Measurements from ENCODE around the gene PRKAG2.

The PRKAG2 gene

DNA sequence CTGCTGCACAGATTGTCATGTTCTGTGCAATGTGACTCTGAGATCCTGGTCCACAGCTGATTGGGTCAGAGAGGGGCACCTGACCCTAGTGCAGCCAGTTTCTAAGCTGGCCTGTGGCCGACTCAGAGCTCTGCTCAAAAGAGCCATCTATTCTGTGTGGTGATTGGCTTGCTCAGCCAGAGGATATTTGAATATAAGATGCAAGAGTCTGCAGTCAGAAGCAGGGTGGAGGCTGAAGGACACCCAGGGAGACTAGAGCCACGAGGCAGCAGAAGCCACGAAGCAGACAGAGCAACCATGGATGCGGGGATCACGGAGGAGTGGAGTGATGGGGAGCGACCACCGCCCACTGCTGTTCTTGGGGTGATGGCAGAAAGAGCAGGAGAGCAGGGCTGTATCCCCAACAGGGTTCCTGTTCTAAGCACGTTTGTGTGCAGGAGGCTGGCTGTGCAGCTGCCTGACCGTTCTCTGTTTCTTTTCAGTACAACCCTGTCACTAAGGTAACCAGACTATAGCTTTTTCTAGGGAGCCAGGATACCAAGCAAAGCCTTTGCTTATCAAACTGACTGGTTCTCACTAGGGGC is 337.7 kb downstream of the PRKAG2 start:
- TF ChIP-seq TEAD4 (IDR thresholded peaks at IDR 0.05), result no peak
- peak; percentile 91 for TF ChIP-seq MAX (IDR thresholded peaks at IDR 0.05)
- no peak for TF ChIP-seq TCF12 (IDR thresholded peaks at IDR 0.05; ENCODE audit: low read depth)
- TF ChIP-seq EP300 (IDR thresholded peaks at IDR 0.05; ENCODE audit: borderline replicate concordance), result no peak
- TF ChIP-seq, protein P1, sequence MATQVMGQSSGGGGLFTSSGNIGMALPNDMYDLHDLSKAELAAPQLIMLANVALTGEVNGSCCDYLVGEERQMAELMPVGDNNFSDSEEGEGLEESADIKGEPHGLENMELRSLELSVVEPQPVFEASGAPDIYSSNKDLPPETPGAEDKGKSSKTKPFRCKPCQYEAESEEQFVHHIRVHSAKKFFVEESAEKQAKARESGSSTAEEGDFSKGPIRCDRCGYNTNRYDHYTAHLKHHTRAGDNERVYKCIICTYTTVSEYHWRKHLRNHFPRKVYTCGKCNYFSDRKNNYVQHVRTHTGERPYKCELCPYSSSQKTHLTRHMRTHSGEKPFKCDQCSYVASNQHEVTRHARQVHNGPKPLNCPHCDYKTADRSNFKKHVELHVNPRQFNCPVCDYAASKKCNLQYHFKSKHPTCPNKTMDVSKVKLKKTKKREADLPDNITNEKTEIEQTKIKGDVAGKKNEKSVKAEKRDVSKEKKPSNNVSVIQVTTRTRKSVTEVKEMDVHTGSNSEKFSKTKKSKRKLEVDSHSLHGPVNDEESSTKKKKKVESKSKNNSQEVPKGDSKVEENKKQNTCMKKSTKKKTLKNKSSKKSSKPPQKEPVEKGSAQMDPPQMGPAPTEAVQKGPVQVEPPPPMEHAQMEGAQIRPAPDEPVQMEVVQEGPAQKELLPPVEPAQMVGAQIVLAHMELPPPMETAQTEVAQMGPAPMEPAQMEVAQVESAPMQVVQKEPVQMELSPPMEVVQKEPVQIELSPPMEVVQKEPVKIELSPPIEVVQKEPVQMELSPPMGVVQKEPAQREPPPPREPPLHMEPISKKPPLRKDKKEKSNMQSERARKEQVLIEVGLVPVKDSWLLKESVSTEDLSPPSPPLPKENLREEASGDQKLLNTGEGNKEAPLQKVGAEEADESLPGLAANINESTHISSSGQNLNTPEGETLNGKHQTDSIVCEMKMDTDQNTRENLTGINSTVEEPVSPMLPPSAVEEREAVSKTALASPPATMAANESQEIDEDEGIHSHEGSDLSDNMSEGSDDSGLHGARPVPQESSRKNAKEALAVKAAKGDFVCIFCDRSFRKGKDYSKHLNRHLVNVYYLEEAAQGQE (IDR thresholded peaks at IDR 0.05; ENCODE audit: low read depth), result no peak
- TF ChIP-seq TAF1 (IDR thresholded peaks at IDR 0.05; ENCODE audit: low read depth), result no peak
- TF ChIP-seq EGR1 (IDR thresholded peaks at IDR 0.05), result no peak
- no peak for TF ChIP-seq CEBPB (IDR thresholded peaks at IDR 0.05)
- no peak for TF ChIP-seq ZBTB7A (IDR thresholded peaks at IDR 0.05; ENCODE audit: low read depth)
- peak; percentile 91 for TF ChIP-seq USF1 (IDR thresholded peaks at IDR 0.05)
- no peak for TF ChIP-seq NFIC (IDR thresholded peaks at IDR 0.05)
- no peak for TF ChIP-seq YY1 (IDR thresholded peaks at IDR 0.05; ENCODE audit: low read depth)
- TF ChIP-seq FOXM1 (IDR thresholded peaks at IDR 0.05; ENCODE audit: borderline replicate concordance, low read depth), result no peak
- no peak for TF ChIP-seq CREB1 (IDR thresholded peaks at IDR 0.05; ENCODE audit: low read depth)

GRCh38 chr7:151537818-151538561 is 338.9 kb downstream of the PRKAG2 start:
- TF ChIP-seq RAD21 (IDR thresholded peaks at IDR 0.05; ENCODE audit: low read depth) (no peak), USF1 (IDR thresholded peaks at IDR 0.05) (no peak)

DNA sequence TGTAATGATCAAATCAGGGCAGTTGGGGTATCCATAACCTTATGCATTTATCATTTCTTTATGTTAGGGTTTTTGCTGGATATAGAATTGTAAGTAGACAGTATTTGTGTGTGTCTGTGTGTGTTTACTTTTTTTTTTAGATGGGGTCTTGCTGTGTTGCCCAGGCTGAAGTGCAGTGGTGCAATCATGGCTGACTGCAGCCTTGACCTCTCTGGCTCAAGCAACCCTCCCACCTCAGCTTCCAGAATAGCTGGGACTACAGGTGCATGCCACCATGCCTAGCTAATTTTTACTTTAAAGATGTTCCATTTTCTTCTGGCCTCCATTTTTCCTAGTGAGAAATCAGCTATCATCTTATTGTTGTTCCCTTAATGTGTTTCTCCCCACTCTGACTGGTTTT is 347.1 kb downstream of the PRKAG2 start:
- TF ChIP-seq MAX (IDR thresholded peaks at IDR 0.05) (no peak), ZBTB7A (IDR thresholded peaks at IDR 0.05; ENCODE audit: low read depth) (no peak), TCF12 (IDR thresholded peaks at IDR 0.05; ENCODE audit: low read depth) (no peak), YY1 (IDR thresholded peaks at IDR 0.05; ENCODE audit: low read depth) (no peak), TEAD4 (IDR thresholded peaks at IDR 0.05) (no peak), RAD21 (IDR thresholded peaks at IDR 0.05; ENCODE audit: low read depth) (no peak), CEBPB (IDR thresholded peaks at IDR 0.05) (no peak), TAF1 (IDR thresholded peaks at IDR 0.05; ENCODE audit: low read depth) (no peak), NFIC (IDR thresholded peaks at IDR 0.05) (no peak)

- TF ChIP-seq EP300 (IDR thresholded peaks at IDR 0.05; ENCODE audit: borderline replicate concordance) (no peak), EGR1 (IDR thresholded peaks at IDR 0.05) (no peak), CEBPB (IDR thresholded peaks at IDR 0.05) (no peak), MAX (IDR thresholded peaks at IDR 0.05) (no peak), RAD21 (IDR thresholded peaks at IDR 0.05; ENCODE audit: low read depth) (no peak), ZBTB7A (IDR thresholded peaks at IDR 0.05; ENCODE audit: low read depth) (no peak), CREB1 (IDR thresholded peaks at IDR 0.05; ENCODE audit: low read depth) (no peak), FOXM1 (IDR thresholded peaks at IDR 0.05; ENCODE audit: borderline replicate concordance, low read depth) (no peak), NFIC (IDR thresholded peaks at IDR 0.05) (no peak), TCF12 (IDR thresholded peaks at IDR 0.05; ENCODE audit: low read depth) (no peak), TEAD4 (IDR thresholded peaks at IDR 0.05) (no peak), USF1 (IDR thresholded peaks at IDR 0.05) (no peak), TAF1 (IDR thresholded peaks at IDR 0.05; ENCODE audit: low read depth) (no peak), YY1 (IDR thresholded peaks at IDR 0.05; ENCODE audit: low read depth) (no peak)
- TF ChIP-seq, protein P1 (IDR thresholded peaks at IDR 0.05; ENCODE audit: low read depth), result no peak
These were observed 352.1 kb downstream of the PRKAG2 start for GRCh38 chr7:151524845-151525244.

DNA sequence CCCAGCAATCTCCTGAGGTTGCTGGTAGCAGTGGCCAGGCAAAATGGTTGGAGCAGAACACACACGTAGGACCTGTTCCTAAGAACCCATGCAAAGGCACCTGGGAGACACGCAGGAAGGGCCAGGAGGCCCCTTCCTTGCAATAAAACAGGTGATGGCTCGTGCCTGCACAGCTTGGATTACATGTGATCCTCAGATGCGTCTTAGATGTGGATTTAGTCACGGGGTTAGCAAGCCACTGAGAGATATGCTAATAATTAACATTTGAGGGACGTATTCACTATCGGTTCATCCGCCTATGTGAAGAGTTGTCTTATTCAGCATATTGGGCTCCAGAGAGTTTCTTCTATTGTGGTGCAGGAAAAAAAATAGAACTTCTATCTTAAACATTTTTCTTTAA is 352.6 kb downstream of the PRKAG2 start:
- TF ChIP-seq TCF12 (IDR thresholded peaks at IDR 0.05; ENCODE audit: low read depth) (no peak), TAF1 (IDR thresholded peaks at IDR 0.05; ENCODE audit: low read depth) (no peak), RAD21 (IDR thresholded peaks at IDR 0.05; ENCODE audit: low read depth) (no peak), FOXM1 (IDR thresholded peaks at IDR 0.05; ENCODE audit: borderline replicate concordance, low read depth) (no peak), CEBPB (IDR thresholded peaks at IDR 0.05) (no peak), USF1 (IDR thresholded peaks at IDR 0.05) (no peak), EP300 (IDR thresholded peaks at IDR 0.05; ENCODE audit: borderline replicate concordance) (no peak), CREB1 (IDR thresholded peaks at IDR 0.05; ENCODE audit: low read depth) (no peak)
